SK-N-SH (cell line): ENCODE measurements around the gene CHCHD2.

Experiments
- CTCF ChIP-seq: fragments of 200-600 bp; sonication (generic); IDR thresholded peaks from 2 replicates; pipeline ENCODE4 v1.6.1; 2017; ENCODE audit warnings: antibody characterized with exemption, mild to moderate bottlenecking, moderate library complexity
- EP300 ChIP-seq, 2 experiments: IDR thresholded peaks; 2 replicates each; pipeline versions ENCODE4 v1.4.0 to v1.6.1; 2012; ENCODE audit warnings: borderline replicate concordance in 1 of 2, low read depth in 1 of 2, low read length in 1 of 2
- ZBTB33 ChIP-seq: IDR thresholded peaks from 2 replicates; pipeline ENCODE4 v1.4.0; 2012; ENCODE audit warnings: low read depth, borderline replicate concordance

GRCh38 chr7:56077681-56078080 lies 28.6 kb downstream of the CHCHD2 start:
- TF ChIP-seq EP300 (IDR thresholded peaks at IDR 0.05; ENCODE audit: borderline replicate concordance in 1 of 2, low read depth in 1 of 2, low read length in 1 of 2) (no peak), ZBTB33 (no peak), CTCF (no peak)
